ENCODE measurements around the gene MYLIP.

MYLIP gene

GRCh38 chr6:16102208-16102607 lies 26.7 kb upstream of the MYLIP start:
- Histone ChIP-seq H2AFZ (ENCODE audit: low read length) (no peak overlapping the region), H3K4me3 (ENCODE audit: low read length) (no peak overlapping the region), H4K20me1 (ENCODE audit: insufficient read depth, low read length) (no peaks in the 10 kb centered on the region), H3K9me2 (replicated peaks; ENCODE audit: insufficient read depth, low read length) (no peaks in the 10 kb centered on the region), H3K27me3 (replicated peaks; ENCODE audit: insufficient read depth, low read length) (no peaks in the 10 kb centered on the region), H3K9me3 (replicated peaks; ENCODE audit: insufficient read depth, low read length) (no peaks in the 10 kb centered on the region), H3F3A (ENCODE audit: insufficient read depth, low read length) (no peaks in the 10 kb centered on the region), H3K79me2 (ENCODE audit: low read length) (no peaks in the 10 kb centered on the region), H3K27ac (ENCODE audit: low read length) (no peak overlapping the region), H3K36me3 (replicated peaks; ENCODE audit: insufficient read depth, low read length) (no peaks in the 10 kb centered on the region), H3K9ac (ENCODE audit: low read length) (no peak overlapping the region), H3K4me1 (ENCODE audit: low read length) (no peaks in the 10 kb centered on the region), H3K4me2 (ENCODE audit: low read depth, low read length) (no peak overlapping the region)
- TF ChIP-seq CTCF (IDR thresholded peaks at IDR 0.05; ENCODE audit: low read length) (no peak), EZH2 (optimal IDR thresholded peaks at IDR 0.05; ENCODE audit: low read depth, low read length) (no peak), EZH2phosphoT487 (IDR thresholded peaks at IDR 0.05; ENCODE audit: low read length) (no peak)
- DNase-seq: no peak

- Histone ChIP-seq H3K27me3 (replicated peaks; ENCODE audit: insufficient read depth, low read length) (no peaks in the 10 kb centered on the region), H3K79me2 (ENCODE audit: low read length) (no peaks in the 10 kb centered on the region), H3K27ac (ENCODE audit: low read length) (no peak overlapping the region), H3K4me2 (ENCODE audit: low read depth, low read length) (no peak overlapping the region), H3F3A (ENCODE audit: insufficient read depth, low read length) (no peaks in the 10 kb centered on the region), H3K9ac (ENCODE audit: low read length) (no peak overlapping the region), H3K36me3 (replicated peaks; ENCODE audit: insufficient read depth, low read length) (no peaks in the 10 kb centered on the region), H3K4me1 (ENCODE audit: low read length) (no peaks in the 10 kb centered on the region), H2AFZ (ENCODE audit: low read length) (no peak overlapping the region), H3K9me2 (replicated peaks; ENCODE audit: insufficient read depth, low read length) (no peaks in the 10 kb centered on the region), H3K4me3 (ENCODE audit: low read length) (no peak overlapping the region), H4K20me1 (ENCODE audit: insufficient read depth, low read length) (no peaks in the 10 kb centered on the region), H3K9me3 (replicated peaks; ENCODE audit: insufficient read depth, low read length) (no peaks in the 10 kb centered on the region)
- no peak for DNase-seq
- no peak for TF ChIP-seq CTCF (IDR thresholded peaks at IDR 0.05; ENCODE audit: low read length)
- TF ChIP-seq EZH2 (optimal IDR thresholded peaks at IDR 0.05; ENCODE audit: low read depth, low read length): no peak
- no peak for TF ChIP-seq EZH2phosphoT487 (IDR thresholded peaks at IDR 0.05; ENCODE audit: low read length)
These were observed 25.2 kb upstream of the MYLIP start for GRCh38 chr6:16103722-16104121.

- H3K4me3 ChIP-seq (ENCODE audit: low read length): no peak overlapping the region
- no peaks in the 10 kb centered on the region for H3K36me3 ChIP-seq (replicated peaks; ENCODE audit: insufficient read depth, low read length)
- H4K20me1 ChIP-seq (ENCODE audit: insufficient read depth, low read length): no peaks in the 10 kb centered on the region
- DNase-seq: no peak
- H3K27me3 ChIP-seq (replicated peaks; ENCODE audit: insufficient read depth, low read length): no peaks in the 10 kb centered on the region
- no peaks in the 10 kb centered on the region for H3K9me2 ChIP-seq (replicated peaks; ENCODE audit: insufficient read depth, low read length)
- no peaks in the 10 kb centered on the region for H3K4me1 ChIP-seq (ENCODE audit: low read length)
- no peak overlapping the region for H2AFZ ChIP-seq (ENCODE audit: low read length)
- no peaks in the 10 kb centered on the region for H3K9me3 ChIP-seq (replicated peaks; ENCODE audit: insufficient read depth, low read length)
- no peaks in the 10 kb centered on the region for H3F3A ChIP-seq (ENCODE audit: insufficient read depth, low read length)
- H3K79me2 ChIP-seq (ENCODE audit: low read length): no peaks in the 10 kb centered on the region
- no peak overlapping the region for H3K9ac ChIP-seq (ENCODE audit: low read length)
- TF ChIP-seq EZH2phosphoT487 (IDR thresholded peaks at IDR 0.05; ENCODE audit: low read length) (no peak), CTCF (IDR thresholded peaks at IDR 0.05; ENCODE audit: low read length) (no peak)
- no peak overlapping the region for H3K27ac ChIP-seq (ENCODE audit: low read length)
- H3K4me2 ChIP-seq (ENCODE audit: low read depth, low read length): no peak overlapping the region
These were observed 24.1 kb upstream of the MYLIP start for GRCh38 chr6:16104624-16105433.

All from MM.1S (cell line).